NCI-H748 treated with DMSO at 0.1 percent for 48 hours (cell line): ENCODE data around the gene INSIG2.
"Not testable (repeated sequence)": the region's sequence is repeated elsewhere in the genome, so short reads cannot be mapped to it uniquely, and the experiment has no call there.

ENCODE experiments used
- DNase-seq: peaks from one replicate; lab custom pipeline; 2025; lab: John Stamatoyannopoulos, UW

INSIG2 gene

GRCh38 chr2:118059919-118060478 is 28.3 kb upstream of the INSIG2 start:
- DNase-seq, result no peak

DNA sequence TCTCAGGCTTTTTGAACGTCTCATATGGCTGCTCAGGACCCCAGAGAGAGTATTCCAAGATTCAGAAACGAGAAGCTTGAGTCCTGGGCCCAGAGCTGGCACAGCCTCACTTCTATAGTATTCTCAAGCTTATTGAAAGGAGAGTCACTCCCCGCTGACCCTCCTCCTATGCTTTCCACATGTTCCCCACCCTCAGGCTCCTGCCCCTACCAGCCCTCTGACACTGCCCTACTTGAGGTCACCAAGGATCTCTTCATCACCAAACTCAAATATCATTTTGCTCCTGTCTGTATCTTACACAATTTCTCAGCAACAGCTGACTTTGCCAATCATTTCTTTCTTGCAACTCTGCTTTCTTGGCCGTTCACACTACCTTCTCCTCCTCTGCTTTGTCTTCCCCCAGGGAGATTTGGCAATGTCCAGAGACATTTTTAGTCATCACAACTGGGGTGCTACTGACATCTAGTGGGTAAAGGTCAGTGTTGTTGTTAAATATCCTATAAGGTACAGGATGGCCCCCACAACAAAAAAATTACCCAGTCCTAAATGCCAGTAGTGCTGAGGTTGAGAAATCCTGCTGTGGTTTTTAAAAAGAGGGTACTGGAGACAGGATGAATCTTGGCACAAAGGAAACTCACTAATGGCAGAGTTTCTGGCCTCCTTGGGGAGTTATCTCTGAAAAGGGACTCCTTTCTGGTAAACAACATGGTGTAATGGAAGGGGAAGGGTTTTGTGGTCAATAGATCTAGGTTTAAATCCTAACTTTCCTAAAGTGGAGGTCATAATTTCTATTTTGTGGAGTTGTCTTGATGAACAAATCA is 26.9 kb upstream of the INSIG2 start:
- DNase-seq, result no peak

DNA sequence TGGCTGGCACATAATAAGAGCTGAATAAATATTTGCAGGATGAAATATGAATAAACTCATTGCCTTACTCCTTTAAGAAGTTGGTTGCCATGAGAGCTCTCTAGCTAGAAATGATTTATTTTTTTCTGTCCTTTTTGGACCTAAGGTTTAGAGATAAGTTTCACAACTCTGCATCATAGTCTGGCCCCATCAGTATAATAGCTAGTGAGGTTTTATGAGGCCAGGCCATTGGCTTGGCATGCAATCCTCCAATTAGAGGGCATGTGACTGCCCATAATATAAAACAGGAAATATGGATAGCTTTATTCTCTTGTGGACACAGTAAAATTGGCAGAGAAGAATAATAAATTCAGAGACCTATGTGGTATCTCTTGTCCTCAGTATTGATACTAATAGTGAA is 26.2 kb upstream of the INSIG2 start:
- DNase-seq, result no peak

DNA sequence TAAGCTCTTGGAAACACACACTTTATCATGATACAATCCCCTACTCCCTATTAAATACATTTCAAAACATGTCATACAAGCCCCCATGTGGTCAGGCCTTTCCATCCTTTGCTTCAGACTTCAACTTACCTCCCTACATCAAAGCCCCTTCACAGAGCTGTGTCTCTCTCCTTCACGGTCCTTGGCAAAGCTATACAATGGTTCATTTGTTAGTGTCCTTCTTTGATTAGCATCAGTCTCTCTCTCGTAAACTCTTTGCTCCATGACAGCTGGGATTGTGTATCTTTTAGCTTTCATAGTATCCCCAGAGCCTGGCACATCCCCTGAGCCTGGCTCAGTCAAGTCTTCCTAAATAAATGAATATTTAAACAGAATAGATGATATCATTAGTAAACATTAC is 25.6 kb upstream of the INSIG2 start:
- DNase-seq, result no peak

- no peak for DNase-seq
Measured at GRCh38 chr2:118065015-118065706, 23.1 kb upstream of the INSIG2 start.

DNA sequence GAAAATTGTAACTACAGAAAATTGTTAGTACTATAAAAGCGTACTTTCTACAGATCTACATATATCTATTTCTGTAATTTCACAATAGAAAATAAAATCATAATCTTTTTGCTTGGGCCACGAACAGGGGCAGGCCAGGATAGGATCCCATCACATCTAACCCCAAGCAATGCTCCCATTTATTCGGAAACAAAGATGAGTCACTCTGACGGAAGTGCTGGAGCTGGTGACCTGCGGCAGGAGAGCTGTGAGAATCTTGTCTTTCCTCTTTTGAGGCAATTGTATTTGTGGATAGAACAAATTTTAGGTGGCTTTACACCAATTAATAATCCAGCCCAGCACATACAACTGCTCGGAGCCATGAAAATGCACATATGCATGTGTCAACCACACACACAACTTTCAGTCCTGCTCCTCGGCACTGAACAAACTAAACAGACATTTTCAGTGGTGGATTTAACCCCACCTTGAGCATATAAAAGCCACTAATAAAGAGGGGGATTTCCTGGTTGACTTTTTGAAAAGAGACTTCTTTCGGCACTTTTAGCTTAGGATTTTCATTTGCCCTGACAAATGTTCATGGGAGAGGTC is 22.3 kb upstream of the INSIG2 start:
- DNase-seq, result no peak

- no peak for DNase-seq
Measured at GRCh38 chr2:118077636-118078247, 10.5 kb upstream of the INSIG2 start.

GRCh38 chr2:118078734-118079133 is 9.5 kb upstream of the INSIG2 start:
- no peak for DNase-seq

DNA sequence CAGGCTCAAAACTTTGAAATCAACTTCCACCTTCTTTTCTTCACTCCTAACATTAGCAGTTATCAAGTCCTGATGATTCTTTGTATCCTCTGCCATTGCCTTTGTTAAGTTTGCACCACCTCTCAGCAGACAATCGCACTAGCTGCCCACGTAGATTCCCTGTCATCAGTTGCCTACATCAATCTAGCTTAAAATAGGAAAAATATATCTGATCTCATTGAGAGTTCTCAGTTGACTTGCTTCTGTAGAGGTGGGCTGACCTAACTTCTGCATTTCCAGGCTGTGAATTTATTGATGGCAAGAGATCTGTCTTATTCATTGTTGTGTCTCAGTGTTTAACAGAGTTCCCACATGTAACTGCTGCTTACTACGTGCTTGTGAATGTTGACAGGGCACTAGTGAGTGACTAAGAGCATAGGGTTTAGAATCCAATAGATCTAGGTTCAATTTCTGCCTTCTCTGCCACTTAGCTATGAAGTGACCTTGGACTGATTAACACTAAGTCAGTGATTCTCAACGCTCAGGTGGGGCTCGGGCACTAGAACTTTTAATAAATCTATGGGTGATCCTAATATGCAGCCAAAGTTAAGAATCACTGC is 3.7 kb upstream of the INSIG2 start:
- no peak for DNase-seq

GRCh38 chr2:118085173-118086023 is 2.9 kb upstream of the INSIG2 start:
- no peak for DNase-seq

- no peak for DNase-seq
Measured at GRCh38 chr2:118086024-118086633, 2.1 kb upstream of the INSIG2 start.

GRCh38 chr2:118089139-118089800 is 999 bp downstream of the INSIG2 start:
- no peak for DNase-seq

DNA sequence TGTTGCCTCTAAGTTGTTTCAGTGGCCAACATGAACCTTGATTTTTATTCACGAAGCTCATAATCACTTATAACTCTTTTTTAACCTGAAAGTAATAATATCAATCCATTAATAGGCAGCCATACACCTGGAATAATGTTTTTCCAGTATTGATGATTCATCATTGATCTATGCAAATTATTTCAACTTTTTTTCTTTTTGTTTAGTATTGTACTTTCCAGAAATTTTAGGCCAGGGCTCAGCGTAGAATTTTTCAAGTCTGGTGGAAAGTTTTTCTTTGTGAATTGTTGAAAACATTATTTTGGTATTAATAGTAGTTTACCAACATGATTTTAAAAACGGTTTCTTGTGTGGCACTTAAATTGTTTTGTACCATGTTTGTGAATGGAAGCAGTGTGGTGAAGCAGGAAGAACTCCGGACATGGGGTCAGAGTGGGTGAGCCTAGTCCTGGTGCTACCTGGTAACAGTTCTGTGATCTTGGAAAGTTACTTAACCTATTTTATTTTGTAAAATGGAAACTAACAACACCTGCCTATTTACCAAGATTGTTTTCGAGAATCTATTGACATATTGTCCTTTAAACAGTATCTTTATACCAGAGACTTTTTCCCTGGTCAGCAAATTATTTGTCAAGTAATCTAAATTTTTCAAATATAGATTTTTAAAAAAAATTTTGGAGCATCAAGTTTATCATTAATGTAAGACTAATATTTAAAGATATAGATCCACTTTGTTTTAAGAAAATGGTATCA is 2.3 kb downstream of the INSIG2 start:
- DNase-seq, result no peak

DNA sequence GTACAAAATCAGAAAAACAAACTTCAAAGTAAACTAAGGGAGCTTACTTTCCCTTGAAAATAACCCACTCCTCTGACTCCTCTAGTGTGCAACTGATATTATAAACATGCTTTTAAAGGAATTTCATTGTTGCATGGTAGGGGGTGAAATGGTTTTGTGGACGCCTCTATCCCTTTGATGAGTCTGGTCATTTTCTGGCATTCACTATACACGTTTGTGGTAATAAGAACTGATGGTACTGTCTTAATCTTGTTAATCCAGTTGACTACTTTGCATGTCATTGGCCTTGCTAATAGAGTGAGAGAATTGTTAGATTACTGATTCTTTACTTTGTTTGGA is 2.8 kb downstream of the INSIG2 start:
- DNase-seq, result no peak

DNA sequence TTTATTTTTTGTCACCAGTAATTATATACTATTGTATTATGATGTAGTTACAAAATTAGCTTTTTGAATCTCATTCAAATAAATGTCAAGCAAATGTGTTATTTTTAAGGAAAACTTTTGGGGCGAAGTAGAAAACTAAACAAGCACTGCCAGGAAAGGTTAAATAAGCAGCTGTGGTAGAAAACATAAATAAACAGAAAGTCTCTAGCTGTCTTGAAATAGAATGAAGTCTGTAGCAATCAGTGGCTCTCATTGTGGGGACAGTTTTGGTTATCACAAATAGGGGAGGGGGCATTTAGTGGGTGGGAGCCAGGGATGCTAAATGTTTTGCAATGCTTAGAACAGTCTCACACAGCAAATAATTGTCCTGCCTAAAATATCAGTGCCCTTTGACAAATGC is 3.4 kb downstream of the INSIG2 start:
- DNase-seq, result no peak

DNA sequence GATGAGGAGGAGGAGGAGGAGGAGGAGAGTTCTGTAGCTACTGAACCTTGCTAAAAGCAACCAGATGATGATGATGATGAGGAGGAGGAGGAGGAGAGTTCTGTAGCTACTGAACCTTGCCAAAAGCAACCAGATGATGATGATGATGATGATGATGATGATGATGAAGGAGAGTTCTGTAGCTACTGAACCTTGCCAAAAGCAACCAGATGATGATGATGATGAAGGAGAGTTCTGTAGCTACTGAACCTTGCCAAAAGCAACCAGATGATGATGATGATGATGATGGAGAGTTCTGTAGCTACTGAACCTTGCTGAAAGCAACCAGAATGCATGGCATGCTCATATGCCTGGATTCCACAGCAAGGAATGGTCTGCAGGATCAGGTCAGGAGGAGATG is 5.8 kb downstream of the INSIG2 start:
- not testable (repeated sequence) for DNase-seq

DNA sequence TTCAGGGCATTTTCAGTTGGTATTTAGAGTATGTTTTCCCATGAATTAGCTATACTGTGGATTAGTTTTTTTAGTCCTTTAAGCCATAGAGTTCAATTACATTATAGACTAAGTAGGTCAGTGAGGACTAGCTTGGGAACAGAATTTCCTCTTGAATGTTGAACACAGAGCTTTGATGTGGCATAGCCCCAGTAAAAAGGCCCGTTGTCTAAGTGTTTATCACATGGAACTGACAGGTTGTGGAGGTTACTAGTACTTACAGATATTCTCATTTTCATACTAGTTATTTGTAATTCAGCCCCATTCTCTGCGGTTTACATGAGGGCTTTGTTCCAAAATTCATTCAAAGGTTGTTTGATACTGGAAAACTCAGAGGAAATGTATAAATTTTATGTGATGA is 6.2 kb downstream of the INSIG2 start:
- DNase-seq, result no peak

DNA sequence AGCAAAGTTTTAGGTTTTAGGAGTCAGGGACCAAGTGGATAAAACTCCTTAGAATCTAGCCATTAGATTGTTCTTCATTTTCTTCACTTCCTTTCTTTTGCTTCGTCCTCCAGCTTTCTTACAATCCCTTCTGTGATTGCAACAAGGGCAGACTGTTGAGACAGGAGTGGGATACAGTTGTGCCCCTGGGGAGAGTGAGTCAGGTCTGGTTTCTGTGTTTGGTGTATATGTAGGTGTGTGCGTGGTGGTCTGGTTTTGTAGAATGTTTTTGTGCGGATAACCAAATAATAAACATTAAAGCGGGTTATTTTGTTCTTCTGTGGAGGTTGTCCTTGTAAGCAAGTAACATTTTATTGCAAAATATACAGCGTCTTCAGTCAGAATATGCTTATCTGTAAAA is 7.3 kb downstream of the INSIG2 start:
- no peak for DNase-seq

GRCh38 chr2:118097657-118098056 is 9.4 kb downstream of the INSIG2 start:
- no peak for DNase-seq
